ENCODE measurements around the gene IRF7. TPM values are rescaled to one million over a fixed set of nuclear protein-coding genes. Genes with fewer than 3 reads are reported as not detected.
"Not testable (repeated sequence)": the region's sequence is repeated elsewhere in the genome, so short reads cannot be mapped to it uniquely, and the experiment has no call there.

IRF7 gene
- total and polyA plus RNA-seq, 9 donors: 0.28 to 59.1 (median 17.1) TPM

DNA sequence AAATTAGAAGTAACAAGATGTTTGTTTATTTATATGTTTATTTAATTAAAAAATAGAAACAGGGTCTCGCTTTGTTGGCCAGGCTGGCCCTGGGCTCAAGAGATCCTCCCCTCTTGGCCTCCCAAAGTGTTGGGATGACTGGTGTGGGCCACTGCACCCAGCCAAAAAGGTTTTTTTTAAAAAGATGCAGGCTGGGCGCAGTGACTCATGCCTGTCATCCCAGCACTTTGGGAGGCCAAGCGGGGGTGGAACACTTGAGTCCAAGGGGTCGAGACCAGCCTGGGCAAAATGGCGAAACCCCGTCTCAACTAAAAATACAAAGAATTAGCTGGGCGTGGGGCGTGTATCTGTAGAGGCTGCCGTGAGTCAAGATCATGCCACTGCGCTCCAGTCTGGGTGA lies 34.7 kb upstream of the IRF7 start:
- DNase-seq: no peak
- no peak overlapping the region for H3K27ac ChIP-seq
- no peak overlapping the region for H3K4me3 ChIP-seq
- intact Hi-C loops (cut with DNase I): no loop called here
- no peaks in the 10 kb centered on the region for H3K36me3 ChIP-seq
- no peaks in the 10 kb centered on the region for H3K9me3 ChIP-seq
- TF ChIP-seq POLR2A (IDR thresholded peaks at IDR 0.05): no peak
- TF ChIP-seq, protein P1, sequence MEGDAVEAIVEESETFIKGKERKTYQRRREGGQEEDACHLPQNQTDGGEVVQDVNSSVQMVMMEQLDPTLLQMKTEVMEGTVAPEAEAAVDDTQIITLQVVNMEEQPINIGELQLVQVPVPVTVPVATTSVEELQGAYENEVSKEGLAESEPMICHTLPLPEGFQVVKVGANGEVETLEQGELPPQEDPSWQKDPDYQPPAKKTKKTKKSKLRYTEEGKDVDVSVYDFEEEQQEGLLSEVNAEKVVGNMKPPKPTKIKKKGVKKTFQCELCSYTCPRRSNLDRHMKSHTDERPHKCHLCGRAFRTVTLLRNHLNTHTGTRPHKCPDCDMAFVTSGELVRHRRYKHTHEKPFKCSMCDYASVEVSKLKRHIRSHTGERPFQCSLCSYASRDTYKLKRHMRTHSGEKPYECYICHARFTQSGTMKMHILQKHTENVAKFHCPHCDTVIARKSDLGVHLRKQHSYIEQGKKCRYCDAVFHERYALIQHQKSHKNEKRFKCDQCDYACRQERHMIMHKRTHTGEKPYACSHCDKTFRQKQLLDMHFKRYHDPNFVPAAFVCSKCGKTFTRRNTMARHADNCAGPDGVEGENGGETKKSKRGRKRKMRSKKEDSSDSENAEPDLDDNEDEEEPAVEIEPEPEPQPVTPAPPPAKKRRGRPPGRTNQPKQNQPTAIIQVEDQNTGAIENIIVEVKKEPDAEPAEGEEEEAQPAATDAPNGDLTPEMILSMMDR (IDR thresholded peaks at IDR 0.05): no peak
- no peak for TF ChIP-seq EP300 (IDR thresholded peaks at IDR 0.05)
- H3K4me1 ChIP-seq (ENCODE audit: insufficient read depth): no peaks in the 10 kb centered on the region
- whole genome bisulfite sequencing, 3 donors: 89 to 95% (median 93%) methylated on average over 10 of the region's 10 CpGs
- H3K27me3 ChIP-seq: no peaks in the 10 kb centered on the region

DNA sequence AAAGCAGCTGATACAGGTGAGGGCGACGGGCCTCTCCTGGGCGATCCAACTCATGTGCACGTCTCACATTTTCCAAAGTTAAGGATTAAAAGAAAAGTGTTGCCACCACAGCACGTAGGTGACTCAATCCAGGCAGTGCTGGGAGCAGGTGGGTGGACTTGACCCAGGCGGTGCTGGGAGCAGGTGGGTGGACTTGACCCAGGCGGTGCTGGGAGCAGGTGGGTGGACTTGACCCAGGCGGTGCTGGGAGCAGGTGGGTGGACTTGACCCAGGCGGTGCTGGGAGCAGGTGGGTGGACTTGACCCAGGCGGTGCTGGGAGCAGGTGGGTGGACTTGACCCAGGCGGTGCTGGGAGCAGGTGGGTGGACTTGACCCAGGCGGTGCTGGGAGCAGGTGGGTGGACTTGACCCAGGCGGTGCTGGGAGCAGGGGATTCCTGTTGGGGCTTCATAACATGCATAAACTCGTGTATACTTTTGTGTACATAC lies 32.0 kb upstream of the IRF7 start:
- intact Hi-C loops (cut with DNase I); DNase-seq; H3K4me3 ChIP-seq; H3K27ac ChIP-seq; H3K36me3 ChIP-seq; H3K9me3 ChIP-seq; H3K27me3 ChIP-seq; H3K4me1 ChIP-seq (ENCODE audit: insufficient read depth): not testable (repeated sequence)
- 76 to 84% (median 79%) methylated on average over 10 to 11 of the region's 14 CpGs for WGBS, 3 donors

DNA sequence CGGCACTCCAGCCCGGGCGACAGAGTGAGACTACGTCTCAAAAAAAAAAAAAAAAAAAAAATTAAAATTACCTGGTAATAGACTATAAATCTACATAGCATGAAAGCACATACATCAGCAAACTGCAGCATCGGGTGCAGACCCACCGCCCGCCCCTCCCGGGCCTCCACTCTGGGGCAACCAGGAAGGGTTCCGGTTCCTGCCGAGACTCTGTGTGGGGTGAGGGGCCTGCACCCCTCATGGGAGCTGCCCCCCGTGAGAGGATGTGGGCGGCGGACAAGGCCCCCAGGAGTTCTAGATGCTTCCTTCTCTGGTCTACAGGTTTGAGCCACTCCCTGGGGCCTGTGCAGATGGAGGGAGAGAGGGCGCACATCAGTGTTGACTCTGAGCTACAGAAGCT lies 30.5 kb upstream of the IRF7 start:
- Histone ChIP-seq H3K9me3 (no peaks in the 10 kb centered on the region), H3K4me3 (no peak overlapping the region), H3K4me1 (ENCODE audit: insufficient read depth) (no peaks in the 10 kb centered on the region), H3K27me3 (no peaks in the 10 kb centered on the region), H3K27ac (no peak overlapping the region), H3K36me3 (no peaks in the 10 kb centered on the region)
- no peak for DNase-seq
- WGBS, 3 donors: 85 to 90% (median 86%) methylated on average over 14 of the region's 14 CpGs
- intact Hi-C loops (cut with DNase I): no loop called here
- no peak for TF ChIP-seq EP300 (IDR thresholded peaks at IDR 0.05)
- TF ChIP-seq, protein P1 (IDR thresholded peaks at IDR 0.05): no peak
- TF ChIP-seq POLR2A (IDR thresholded peaks at IDR 0.05): no peak

DNA sequence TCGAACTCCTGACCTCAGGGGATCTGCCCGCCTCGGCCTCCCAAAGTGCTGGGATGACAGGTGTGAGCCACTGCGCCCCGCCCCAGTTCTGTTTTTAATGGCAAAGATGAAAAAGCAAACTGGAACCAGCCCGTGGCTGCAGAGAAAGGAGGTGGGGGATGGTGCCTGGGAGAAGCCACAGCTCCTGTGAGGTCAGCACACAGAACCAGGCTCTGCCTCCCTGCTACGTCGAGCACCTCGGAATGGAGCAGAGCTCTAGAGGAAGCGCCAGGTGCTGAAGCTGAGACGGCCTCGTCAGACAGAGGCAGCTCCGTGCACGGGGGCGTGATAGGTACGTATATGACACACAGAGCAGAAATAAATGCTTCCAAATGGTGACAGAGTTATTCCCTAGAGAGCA lies 29.8 kb upstream of the IRF7 start:
- 82 to 84% (median 83%) methylated on average over 16 of the region's 16 CpGs for WGBS, 3 donors
- TF ChIP-seq, protein P1 (IDR thresholded peaks at IDR 0.05): no peak
- TF ChIP-seq EP300 (IDR thresholded peaks at IDR 0.05) (no peak), POLR2A (IDR thresholded peaks at IDR 0.05) (no peak)
- H3K27me3 ChIP-seq: no peaks in the 10 kb centered on the region
- no peaks in the 10 kb centered on the region for H3K4me1 ChIP-seq (ENCODE audit: insufficient read depth)
- no peaks in the 10 kb centered on the region for H3K9me3 ChIP-seq
- intact Hi-C loops (cut with DNase I): no loop called here
- H3K4me3 ChIP-seq: no peak overlapping the region
- no peak overlapping the region for H3K27ac ChIP-seq
- no peak for DNase-seq
- H3K36me3 ChIP-seq: no peaks in the 10 kb centered on the region

DNA sequence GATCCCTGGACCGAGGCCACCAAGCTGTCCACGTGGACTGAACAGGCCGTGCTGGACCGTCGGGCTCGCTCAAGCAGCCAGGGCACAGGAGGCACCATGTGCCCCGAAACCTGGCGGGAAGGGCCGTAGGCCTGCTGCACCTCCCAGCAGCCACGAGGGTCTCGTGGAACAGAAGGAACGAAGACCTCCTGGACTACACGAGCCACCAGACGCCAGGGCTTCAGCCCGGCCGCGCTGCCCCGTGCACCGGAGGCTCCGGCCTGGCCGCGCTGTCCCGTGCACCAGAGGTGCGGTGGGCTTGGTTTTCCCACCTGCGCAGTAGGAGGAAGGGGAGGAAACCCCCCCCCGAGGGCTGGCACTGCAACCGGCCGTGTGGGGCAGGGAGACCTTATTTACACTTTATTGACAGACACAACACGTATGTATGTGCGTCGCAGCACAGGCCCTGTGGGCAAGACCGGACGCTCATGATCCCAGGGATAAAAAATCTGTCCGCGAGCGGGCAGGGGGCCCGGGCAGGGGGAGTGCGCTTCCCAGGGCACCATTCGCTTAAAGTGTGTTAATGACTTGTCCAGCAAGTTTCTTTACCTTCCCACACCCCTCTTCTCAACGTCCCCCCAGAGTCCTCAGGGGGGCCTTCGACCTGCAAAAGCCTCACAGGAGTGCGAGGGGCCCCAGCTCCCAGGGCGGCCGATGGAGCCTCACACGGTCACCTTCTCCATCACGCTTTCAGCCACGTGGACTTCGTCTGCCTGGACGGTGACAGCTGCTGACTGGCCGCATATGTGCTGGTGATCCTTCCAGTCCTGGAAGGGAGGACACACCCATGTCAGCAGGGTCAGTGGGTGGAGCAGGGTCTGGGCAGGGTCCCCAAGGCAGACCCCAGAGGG lies 28.3 kb upstream of the IRF7 start:
- DNase-seq: no peak
- Histone ChIP-seq H3K27ac (no peak overlapping the region), H3K4me1 (ENCODE audit: insufficient read depth) (peaks cover 2% of the 10 kb centered on the region), H3K9me3 (no peaks in the 10 kb centered on the region), H3K4me3 (no peak overlapping the region), H3K27me3 (no peaks in the 10 kb centered on the region), H3K36me3 (no peaks in the 10 kb centered on the region)
- 82 to 86% (median 86%) methylated on average over 50 of the region's 50 CpGs for WGBS, 3 donors
- TF ChIP-seq EP300 (IDR thresholded peaks at IDR 0.05) (no peak), POLR2A (IDR thresholded peaks at IDR 0.05) (no peak)
- TF ChIP-seq, protein P1 (IDR thresholded peaks at IDR 0.05): no peak
- intact Hi-C loops (cut with DNase I): no loop called here

All from ovary (tissue), 9 donors.